GM18520 (cell line): ENCODE data around the gene INIP.
A peak's percentile ranks its signal among the peaks of the same experiment; 100 is the strongest.

Experiments
- ATAC-seq: cut with Tn5 transposase; IDR thresholded peaks from one replicate; pipeline ENCODE4 v1.9.1; 2021; ENCODE audit not compliant: unreplicated experiment

Gene INIP, protein sequence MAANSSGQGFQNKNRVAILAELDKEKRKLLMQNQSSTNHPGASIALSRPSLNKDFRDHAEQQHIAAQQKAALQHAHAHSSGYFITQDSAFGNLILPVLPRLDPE

DNA sequence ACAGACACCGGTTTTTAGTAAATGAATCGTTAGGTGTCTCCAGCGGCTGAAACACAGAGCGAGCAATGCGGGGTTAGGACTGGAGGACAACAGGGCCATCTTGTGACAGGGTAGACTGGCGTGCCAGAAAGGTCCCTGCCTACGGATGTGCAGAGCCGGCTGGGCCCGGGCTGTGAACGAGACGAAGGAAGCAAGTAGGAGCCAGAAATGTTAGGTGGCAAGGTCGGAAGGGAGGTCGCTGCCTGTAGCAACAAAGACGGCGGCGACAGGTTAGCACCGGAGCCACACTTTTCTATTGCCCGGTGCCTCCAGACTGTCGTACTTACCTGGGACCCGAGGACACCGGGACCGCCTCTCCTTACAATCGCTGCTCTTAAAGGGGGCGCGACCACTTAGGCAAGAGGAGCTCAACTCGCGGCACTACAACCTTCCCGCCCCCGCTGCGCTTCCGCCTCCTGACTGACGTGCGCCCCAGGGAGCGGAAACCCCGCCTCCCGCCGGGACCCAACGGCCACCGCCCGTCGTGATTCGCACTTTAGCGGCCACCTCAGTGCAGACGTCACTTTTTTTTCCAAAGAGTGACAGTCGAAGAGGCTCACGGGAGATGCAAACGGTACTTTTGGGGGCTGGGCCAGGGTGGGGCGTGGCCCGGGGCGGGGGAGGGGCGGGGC, at the start of gene INIP:
TSS of gene INIP (minus strand) at position 457 of the 671 bp plus-strand sequence. CDS start 1,632 bp downstream, outside the sequence.
- peak; percentile 92 for ATAC-seq

DNA sequence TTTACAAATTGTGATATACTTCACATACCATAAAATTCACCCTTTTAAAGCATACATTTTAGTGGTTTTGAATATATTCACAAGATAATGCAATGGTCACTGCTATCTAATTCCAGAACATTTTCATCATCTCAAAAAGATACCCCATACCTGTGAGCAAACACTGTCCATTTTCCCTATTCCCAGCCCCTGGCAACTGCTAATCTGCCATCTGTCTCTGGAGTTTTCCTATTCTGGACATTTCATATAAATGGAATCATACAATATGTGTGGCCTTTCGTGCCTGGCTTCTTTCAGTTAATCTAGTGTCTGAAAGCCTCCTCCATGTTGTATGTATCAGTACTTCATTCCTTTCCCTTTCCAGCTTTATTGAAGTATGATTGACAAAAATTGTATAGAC, 47.4 kb upstream of the INIP start:
- no peak for ATAC-seq

DNA sequence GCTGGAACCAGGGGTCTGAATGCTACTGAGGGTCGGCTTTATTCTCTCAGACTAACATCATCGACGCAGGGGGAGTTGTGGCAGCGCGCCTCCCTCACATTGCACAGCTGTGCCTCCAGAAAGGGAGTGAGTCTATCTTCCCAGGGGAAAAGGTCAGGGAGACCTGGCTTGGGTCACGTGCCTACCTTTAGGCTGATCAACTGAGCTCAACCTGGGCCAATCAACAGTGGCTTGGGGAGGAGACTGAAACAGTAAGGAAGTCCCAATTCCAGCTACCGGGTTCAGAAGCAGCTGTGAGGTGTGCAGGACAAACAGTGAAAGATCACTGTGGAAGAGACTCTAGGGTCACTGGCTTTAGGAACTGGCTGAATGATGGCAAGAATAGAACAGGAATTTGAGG, 46.9 kb upstream of the INIP start:
- ATAC-seq = no peak

DNA sequence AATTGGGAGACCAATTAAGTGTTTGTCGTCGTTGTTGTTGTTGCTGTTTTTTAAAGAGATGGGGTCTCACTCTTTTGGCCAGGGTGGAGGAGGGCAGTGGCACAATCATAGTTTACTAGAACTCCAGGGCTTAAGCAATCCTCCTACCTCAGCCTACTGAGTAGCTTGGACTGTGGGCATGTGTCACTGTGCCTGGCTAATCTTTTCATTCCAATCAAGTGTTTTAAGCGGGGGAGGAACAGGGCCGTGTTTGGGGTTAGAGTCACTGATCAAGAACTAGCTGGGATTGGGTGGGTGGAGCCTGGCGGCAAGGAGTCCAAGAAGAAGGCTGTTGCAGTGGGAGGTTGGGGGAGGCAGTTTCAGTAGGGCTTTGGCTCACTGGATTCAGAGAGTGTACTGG, 46.4 kb upstream of the INIP start:
- ATAC-seq = no peak

DNA sequence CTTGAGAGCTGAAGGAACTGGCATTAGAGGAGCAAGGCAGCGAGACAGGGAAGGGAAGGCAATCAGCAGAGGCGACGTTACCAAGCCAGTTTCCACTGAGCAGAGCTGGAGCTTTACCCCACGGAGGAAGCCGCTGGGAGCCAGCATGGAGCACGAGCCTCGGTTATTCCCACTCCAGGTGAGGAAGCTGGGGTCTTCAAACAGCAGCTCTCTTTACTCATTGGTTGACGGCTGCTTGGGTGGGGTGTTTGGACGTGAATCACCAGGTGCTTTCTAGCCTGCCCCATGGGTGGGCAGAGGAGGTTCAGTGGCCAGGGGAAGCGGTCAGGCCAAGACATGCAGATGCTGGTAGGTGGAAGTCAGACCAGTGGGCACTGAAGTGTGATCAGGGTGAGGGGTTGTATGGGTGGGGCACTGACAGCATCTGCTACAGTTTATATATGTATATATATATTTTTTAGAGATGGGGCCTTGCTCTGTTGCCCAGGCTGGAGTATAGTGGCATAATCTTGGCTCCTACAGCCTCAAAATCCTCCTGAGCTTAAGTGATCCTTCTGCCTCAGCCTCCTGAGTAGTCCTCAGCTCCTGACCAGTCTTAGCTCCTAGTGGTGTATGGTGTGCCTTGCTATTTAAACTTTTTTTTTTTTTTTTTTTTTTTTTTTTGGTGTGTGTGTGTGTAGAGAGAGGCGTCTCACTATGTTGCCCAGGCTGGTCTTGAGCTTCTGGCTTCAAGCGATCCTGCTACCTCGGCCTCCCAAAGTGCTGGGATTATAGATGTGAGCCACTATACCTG, 45.0 kb upstream of the INIP start:
- no peak for ATAC-seq

DNA sequence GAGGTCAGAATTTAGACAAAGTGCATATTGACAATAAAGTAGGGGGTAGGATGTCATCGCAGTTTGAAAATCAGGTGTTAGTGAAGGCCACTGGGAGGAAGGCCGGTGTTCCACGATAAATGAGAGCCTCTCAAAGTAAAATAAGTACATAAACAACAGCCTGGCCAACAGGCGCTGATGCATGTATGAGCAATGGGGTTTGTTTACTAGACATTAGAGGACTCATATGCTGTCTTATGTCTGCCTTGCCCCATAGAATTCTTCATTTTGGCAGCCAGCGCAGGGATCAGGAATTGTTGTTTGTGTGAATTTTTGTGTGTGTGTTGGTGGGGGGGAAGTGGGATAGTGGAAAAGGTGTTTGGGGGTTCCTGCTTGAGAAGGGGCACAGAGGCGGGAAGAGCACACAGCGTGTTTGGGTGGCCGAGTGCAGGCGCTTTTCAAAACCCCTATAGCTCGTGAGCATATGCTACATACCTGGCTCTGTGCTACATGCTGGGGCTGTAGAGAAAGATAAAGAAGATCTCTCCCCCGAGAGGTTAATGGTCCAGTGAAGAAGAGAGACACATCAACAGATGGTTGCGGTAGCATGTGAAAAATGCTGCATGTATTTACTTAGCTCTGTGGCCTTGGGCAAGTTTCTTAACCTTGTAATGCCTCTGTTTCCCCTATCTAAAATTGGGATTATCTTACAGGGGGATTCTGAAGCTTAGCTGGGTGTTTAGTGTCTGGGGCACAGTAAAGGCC, 44.2 kb upstream of the INIP start:
- no peak for ATAC-seq

DNA sequence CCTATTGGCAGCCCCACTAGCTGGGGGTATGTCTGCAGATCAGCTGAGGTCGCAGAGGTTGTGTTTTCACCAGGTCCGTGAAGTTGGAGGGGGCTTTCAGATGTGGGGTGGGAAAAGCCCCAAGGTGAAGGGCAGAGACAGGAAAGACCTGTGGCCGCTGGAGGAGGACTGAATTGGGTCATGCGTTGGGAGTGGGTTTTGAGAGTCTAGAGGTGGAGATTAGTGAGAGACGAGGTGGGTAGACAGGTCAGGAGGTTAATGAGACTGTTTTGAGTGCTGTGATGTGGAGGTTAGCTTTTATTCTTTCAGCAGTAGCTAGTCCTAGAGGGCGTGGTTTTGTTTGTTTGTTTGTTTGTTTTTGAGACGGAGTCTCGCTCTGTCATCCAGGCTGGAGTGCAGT, 42.9 kb upstream of the INIP start:
- ATAC-seq = no peak

DNA sequence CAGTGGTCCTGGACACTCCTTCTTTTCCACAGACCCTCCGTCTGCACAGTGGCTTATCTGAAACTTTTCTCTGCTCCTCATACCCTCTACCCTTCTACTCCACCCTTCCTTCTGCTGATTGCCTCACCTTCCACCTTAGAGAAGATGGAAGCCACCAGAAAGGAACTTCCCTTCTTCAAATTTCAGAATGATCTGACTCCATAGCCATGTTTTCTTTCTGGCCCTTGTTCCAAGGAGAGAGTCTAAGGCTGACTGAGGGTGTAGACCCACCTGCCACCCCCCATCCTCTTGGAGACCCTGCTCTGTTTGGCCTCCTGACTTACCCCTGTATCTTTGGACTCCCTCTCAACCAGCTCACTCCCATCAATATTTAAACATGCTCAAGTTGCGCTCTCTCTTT, 40.0 kb upstream of the INIP start:
- no peak for ATAC-seq

DNA sequence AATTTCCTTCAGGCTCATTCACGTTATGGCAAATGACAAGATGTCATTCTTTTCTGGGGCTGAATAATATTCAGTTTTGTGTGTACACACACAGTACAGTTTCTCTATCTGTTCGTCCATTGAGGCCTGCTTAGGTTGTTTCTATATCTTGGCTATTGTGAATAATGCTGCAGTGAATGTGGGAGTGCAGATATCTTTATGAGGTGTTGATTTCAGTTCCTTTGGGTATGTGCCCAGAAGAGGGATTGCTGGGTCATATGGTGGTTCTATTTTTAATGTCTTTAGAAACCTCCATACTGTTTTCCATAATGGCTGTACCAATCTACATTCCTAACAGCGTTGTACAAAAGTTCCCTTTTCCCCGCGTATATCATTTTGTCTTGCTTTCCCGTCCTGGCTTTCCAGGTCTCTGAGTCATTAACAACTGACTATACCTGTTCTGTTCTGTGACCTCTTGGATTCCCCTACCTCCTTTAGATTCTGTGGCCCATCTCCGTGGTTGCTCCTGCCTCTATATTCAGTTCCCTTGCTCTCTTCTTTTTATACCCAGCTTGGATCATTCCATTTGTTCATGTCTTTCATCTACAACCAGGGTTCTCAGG, 39.5 kb upstream of the INIP start:
- no peak for ATAC-seq

DNA sequence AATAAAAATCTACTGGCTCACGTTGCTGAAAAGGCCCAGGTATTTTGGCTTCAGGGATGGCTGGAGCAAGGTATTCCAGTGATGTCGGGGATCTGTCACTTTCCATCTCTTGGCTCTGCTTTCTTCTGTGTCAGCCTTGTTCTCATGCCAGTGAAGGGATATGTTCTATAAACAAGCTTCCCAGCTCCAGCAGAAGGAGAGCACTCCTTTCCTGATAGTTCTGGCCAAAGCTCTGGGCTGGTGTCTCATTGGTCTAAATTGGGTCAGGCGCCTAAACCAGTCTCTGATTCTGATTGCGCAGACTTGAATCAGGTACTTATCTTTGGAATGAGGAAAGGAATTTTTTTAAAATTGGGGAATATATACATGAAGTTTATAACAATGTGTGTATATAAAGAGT, 37.8 kb upstream of the INIP start:
- ATAC-seq = no peak

DNA sequence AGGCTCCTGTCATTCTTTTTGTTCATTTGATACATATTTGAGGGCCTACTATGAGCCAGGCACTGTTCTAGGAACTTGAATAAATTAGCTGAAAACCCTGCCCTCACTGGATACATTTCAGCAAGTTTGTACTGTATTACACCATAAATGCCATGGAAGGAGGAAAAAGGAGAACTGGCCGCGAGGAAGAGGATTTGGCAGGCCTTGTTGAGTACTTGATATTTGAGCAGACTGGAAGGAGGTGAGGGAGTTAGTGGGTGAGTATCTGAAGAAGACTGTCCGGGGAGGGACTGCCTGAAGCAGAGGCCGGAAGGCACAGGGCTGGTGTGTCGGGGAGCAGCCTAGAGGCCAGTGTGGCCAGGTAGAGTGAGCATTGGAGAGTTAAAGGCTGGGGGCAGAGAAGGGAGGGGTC, 37.1 kb upstream of the INIP start:
- no peak for ATAC-seq

DNA sequence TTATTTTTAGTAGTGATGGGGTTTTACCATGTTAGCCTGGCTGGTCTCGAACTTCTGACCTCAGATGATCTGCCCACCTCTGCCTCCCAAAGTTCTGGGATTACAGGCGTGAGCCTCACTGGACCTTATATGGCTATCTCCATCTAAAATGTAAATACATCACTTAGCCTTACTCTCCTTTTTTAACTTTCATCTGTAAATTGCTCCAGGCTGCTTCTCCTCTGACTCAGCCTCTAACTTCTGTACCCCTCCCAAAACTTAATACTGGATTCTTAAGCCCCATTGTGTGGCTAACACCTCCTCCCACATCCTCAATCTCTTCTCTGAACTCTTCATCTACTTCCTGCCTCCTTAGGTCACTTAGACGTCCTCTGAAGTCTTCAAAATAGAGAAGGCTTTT, 36.7 kb upstream of the INIP start:
- no peak for ATAC-seq

DNA sequence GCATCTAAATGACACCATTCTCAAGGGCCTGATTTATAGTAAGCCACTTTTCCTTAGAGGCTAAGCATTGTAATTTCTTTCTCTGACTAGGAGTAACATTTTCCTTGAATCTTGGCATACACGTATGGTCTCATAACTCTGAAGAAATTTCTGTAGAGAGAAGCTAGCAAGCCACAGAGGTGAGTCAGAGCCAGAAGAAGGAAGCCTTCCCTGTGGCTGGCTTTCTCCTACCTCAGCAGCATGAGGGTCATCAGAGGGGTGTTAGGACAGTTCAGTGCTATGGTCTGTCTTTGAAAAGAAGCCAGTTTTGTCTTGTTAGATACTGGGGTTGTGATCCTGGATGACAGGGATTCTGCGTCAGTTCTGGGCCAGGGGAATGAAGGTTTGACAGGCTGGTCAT, 35.8 kb upstream of the INIP start:
- no peak for ATAC-seq

DNA sequence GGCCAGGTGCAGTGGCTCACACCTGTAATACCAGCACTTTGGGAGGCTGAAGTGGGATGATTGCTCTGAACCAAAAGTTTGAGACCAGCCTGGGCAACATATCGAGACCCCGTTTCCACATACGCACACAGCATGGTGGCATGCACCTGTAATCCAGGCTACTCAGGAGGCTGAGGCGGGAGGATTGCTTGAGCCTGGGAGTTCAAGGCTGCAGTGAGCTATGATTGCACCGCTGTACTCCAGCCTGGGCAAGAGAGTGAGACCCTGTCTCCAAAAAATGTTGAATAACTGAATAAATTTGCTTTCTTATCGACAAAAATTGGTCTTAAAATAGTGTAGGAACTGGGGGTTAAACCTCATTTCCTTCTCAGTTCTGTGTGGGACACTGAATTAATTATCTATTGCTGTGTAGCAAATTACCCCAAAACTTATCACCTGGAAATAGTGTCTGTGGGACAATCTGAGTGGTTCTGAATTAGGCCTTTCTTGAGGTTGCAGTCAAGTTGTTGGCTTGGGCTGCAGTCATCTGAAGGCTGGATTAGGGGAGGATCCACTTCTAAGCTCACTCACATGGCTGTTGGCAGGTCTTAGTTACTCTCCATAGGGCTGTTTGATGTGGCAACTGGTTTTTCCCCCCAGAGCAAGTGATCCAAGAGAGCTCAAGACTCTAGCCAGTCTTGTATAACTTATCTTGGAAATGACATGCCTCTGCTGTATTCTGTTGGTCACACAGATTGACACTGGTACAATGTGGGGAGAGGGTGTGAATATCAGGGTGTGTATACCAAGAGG, 34.6 kb upstream of the INIP start:
- ATAC-seq = no peak

DNA sequence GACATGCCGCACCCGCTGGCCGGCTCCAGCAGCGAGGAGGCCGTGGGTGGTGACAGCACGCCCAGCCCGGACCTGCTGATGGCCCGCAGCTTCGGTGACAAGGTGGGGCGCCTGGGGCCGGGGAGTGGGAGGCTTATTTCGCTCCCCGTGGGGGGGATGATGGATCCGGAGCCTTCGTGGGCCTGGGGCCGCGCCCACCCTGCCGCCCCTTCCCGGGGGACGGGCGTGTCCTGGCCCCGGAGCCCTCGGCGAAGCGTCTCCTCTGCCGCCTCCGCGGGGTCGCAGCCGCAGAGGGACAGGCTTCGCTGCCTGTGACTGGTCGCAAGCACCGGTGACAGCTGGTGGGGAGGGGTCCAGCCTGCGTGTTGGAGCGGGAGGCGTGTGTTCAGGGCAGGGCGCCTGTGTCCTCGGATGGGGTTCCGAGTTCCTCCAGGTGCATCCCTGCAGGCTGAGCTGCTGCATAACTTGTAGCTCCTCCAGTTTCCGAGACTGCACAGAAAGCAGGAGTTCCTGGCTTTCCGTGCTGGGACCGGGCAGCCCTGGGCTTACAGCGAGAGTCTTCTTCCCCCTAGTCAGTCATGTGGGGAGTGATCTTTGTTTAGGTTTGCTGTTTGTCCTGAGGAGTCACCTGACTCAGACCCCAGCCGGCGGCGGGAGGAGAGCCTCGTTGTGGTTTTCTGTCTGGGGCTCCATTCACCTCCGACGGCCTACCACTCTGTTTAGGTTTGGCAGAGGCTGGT, 33.3 kb upstream of the INIP start:
- ATAC-seq = no peak

DNA sequence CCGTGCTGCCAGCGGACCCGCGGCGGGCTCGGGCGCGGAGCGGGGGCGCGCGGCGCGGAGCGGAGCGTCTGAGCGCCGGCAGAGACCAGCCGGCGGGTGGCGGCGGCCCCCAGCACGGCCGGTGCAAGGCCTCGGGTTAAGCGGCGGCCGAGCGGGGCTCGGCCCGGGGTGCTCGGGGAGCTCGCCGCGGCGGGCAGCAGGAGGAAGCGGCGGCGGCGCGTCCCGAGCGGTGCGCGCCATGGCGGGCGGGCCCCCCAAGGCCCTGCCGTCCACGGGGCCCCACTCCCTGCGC, 32.8 kb upstream of the INIP start:
- no peak for ATAC-seq

DNA sequence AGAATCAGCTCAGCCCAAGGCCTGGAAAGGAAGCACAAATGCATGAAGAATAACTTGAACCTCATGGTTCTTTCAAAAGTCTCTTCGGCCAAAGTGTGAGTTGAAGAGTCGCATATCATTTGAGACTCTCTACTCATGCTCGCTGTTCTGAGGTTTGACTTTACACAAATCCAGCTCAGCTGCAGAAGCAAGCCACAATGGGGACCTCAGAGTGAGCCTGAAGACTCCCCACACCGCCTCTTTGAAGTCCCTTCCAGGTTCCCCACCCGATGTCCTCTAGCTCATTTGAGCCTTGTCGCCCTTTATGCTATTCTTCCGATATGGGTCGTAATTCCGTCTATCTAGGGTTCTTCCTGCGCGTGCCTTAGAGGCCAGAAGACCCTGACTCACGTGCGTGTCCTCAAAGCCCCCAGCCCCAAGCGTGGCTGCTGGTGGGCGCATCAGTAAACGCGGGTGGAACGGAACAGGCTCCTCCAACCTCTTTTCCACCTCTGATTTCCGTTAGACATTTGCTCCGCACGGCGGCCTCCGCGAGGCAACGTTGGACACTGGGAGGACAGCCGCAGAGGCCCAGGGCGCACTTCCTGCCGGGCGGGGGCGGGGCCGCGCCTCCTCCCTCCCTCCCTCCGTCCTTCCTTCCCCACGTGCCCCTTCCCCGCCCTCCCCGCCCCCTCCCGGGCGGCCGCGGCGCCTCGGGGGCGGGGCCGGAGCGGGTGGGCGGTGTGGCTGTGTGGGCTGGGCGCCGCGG, 32.3 kb upstream of the INIP start, which contains the start of gene SNX30:
TSS of gene SNX30 (plus strand) at position 745 of the 748 bp plus-strand sequence. CDS start 242 bp downstream, outside the sequence.
- peak; percentile 72 for ATAC-seq

DNA sequence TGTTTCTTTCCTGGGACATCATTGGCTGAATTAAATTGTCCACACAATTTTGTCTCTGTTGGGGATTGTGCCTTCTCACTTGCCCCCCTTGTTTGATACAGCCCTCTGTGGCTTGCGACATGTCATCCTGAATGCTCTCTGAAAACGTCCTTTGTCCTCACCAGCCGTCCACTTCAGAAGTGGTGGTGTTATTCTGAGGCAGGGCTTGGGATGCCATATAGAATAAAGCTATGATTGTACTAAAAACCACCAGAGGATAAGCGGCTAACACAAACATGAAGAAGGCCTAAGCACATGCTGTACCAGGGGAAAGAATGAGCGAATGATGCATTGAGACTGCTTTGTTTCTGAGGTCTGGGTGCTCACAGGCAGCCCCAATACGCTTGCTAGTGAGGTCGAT, 29.2 kb upstream of the INIP start:
- ATAC-seq = no peak

DNA sequence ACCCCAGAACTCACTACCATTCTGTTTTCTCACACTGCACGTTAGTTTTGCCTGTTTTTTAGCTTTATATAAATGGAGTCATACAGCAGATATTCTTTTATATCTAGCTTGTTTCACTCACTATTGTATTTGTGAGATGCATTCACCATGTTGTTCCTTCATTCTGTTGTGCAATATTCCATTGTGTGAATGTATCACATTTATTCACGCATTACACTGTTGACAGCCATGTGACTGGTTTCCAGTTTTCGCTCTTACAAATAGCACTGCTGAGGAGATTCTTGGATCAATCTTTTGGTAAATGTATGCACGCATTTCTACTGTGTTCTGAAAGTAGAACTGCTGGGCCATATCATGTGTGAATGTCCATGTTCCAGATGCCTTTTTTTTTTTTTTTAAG, 26.3 kb upstream of the INIP start:
- no peak for ATAC-seq
